GM19328 (cell line): Measurements from ENCODE around the gene KRTAP4-1.
"Not testable (repeated sequence)": the region's sequence is repeated elsewhere in the genome, so short reads cannot be mapped to it uniquely, and the experiment has no call there.

Source experiments
- ATAC-seq: cut with Tn5 transposase; IDR thresholded peaks from one replicate; pipeline ENCODE4 v1.9.1; 2021; ENCODE audit warnings: mild to moderate bottlenecking, moderate library complexity; ENCODE audit not compliant: unreplicated experiment

Gene KRTAP4-1

DNA sequence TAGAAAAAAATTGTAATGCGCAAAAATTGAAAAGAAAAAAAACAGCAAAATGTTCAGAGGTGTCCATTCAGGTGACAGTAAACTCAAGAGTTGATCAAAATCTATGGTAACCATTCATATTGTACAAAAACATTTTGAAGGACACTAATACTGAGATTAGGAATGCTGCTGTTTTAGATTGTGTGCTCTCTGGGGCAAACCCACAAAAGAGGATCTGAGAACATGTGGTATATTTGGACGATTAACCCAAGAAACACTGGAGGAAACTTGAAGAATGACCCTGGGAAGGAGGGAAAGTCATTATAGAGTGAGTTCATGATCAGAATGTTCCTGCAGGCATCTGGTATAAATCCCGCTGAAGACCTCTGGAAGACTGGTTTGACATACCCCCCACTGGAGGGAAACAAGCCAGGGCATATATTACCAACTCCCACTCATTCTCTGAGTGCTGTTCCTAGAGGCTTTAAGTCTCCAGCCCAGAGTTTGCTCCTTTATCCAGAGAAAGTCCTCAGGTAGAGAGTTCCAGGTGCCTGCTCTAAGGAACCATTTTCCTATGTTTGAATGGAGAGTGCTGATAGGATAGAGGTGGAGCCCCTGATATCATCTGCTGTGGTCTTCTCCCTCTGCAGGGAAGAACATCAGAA is 7.8 kb downstream of the KRTAP4-1 start:
- no peak for ATAC-seq

DNA sequence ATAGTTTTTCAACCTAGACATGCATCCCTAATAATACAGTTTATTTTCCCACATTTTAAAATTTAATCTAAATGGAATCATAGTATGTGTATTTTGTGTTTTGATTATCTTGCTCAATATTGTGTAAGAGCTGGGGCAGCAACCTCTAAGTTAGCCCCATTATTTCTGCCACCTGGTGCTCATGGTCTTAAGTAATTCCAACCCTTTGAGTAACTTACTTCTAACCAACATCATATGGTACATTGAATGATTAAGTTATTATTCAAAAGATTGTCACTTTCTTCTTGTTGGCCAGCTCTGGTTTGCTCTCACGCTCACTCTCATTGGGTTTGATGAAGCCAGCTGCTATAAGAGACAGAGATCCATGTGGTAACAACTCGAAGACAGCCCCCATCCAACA is 12.8 kb downstream of the KRTAP4-1 start:
- no peak for ATAC-seq

- ATAC-seq = no peak
Measured at GRCh38 chr17:41168121-41168520, 16.6 kb downstream of the KRTAP4-1 start, which contains the start of gene KRTAP4-3. KRTAP4-3 (minus strand) TSS chr17:41168221; CDS start chr17:41168172, 49 bp downstream.

DNA sequence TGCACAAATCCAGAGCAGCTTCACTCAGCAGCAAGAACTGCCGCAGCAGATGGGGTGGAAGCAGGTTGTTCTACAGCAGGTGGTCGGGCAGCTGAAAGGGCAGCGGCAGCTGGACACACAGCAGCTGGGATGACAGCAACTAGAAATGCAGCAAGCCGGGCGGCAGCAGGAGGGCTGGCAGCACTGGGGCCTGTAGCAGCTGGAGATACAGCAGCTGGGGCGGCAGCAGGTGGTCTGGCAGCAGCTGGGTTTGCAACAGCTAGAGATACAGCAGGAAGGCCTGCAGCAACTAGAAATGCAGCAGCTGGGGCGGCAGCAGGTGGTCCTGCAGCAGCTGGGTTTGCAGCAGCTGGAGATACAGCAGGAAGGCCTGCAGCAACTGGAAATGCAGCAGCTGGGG is 17.1 kb downstream of the KRTAP4-1 start:
- no peak for ATAC-seq

GRCh38 chr17:41163828-41164227 is 20.9 kb downstream of the KRTAP4-1 start:
- no peak for ATAC-seq

GRCh38 chr17:41160648-41161047 is 24.1 kb downstream of the KRTAP4-1 start, which contains the start of gene KRTAP4-4:
KRTAP4-4 (minus strand) TSS chr17:41160748; CDS start chr17:41160691, 57 bp downstream.
- ATAC-seq = no peak

DNA sequence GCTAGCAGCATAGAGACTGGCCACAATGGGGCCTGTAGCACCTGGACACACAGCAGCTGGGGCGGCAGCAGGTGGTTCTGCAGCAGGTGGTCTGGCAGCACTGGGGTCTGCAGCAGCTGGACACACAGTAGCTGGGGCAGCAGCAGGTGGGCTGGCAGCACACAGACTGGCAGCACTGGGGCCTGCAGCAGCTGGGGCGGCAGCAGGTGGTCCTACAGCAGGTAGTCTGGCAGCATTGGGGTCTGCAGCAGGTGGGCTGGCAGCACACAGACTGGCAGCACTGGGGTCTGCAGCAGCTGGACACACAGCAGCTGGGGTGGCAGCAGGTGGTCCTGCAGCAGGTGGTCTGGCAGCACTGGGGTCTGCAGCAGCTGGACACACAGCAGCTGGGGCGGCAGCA is 24.5 kb downstream of the KRTAP4-1 start:
- not testable (repeated sequence) for ATAC-seq

DNA sequence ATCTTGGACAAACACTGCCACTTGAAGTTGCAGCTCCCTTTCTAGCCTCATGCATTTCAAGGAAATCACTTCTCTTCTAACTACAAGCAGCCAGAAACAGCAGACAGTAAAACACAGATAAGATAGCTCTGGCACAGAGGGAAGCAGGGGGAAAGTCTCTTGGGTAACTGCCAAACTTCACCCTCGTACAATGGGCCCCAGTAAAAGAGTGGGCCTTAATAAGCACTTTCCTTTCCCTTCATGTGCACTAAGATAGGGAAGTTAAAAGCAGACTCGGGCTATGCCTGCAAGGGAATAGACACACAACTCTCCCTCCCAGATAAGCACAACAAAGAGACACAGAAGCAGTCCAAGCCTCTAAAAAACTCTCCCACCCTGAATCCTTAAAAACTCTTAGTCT is 30.9 kb downstream of the KRTAP4-1 start:
- no peak for ATAC-seq

GRCh38 chr17:41151525-41151924 is 33.2 kb downstream of the KRTAP4-1 start:
- ATAC-seq = no peak

GRCh38 chr17:41150026-41150425 is 34.7 kb downstream of the KRTAP4-1 start:
- ATAC-seq = no peak

DNA sequence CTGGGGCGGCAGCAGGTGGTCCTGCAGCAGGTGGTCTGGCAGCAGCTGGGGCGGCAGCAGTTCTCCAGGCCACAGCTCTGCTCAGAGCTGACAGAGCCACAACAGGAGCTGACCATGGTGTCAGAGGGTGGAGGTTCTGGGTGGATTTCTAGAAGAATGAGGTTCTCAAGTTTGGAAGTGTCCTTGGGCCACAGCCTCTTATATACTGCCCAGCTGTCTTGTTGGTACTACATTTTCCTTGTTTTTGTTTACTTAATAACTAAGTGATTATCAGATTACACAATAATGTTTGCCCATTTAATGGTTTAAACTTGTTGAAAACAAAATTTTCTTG is 35.1 kb downstream of the KRTAP4-1 start, which contains the start of gene KRTAP4-5:
KRTAP4-5 (minus strand) TSS at position 174 of the 334 bp plus-strand sequence; CDS start at position 116, 58 bp downstream.
- ATAC-seq = no peak

GRCh38 chr17:41148971-41149651 is 35.6 kb downstream of the KRTAP4-1 start:
- ATAC-seq = not testable (repeated sequence)

DNA sequence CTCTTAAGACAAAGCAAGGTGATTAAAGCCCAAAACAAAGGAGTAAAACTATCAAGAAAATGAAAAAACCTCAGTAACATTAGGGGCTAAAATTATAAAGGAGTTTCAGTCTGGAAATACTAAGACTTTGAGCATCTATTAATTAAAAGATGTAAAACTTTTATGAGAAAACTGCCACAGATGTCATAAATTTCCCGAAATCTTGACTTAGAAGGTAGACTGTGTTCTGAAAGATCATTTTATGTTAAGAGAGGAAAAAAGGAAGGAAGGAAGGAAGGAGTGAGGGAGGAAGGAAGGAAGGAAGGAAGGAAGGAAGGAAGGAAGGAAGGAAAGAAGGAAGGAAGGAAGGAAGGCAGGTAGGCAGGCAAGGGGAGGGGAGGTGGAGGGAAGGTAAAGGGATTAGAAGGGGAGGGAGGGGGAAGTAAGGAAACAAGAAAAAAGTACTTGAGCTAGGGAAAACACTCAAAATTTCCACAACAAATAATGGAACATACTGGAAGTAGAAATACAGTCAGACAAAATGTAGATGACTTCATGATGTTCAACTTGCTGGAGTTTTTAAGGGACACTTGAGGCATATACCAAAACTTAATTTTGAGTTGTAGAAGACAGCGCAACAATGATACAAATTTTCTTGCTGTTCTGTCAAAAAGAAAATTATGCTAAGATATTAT is 37.0 kb downstream of the KRTAP4-1 start:
- no peak for ATAC-seq

- no peak for ATAC-seq
Measured at GRCh38 chr17:41145261-41145660, 39.5 kb downstream of the KRTAP4-1 start.

DNA sequence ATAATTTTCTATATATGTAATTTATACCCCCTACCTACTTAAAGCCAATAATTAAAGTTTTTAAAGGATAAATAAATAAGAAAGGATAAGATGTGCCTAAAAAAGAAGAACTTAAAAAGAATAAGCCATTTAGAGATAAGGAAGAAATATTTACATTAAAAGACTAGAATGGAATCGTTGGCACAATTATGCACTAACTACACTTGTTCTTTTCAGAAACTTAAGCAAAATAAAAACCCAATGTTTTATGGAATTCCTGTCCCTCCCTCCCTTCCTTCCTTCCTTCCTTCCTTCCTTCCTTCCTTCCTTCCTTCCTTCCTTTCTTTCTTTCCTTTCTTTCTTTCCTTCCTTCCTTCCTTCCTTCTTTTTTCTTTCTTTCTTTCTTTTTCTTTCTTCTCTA is 39.9 kb downstream of the KRTAP4-1 start:
- no peak for ATAC-seq

GRCh38 chr17:41141361-41141760 is 43.4 kb downstream of the KRTAP4-1 start:
- no peak for ATAC-seq

DNA sequence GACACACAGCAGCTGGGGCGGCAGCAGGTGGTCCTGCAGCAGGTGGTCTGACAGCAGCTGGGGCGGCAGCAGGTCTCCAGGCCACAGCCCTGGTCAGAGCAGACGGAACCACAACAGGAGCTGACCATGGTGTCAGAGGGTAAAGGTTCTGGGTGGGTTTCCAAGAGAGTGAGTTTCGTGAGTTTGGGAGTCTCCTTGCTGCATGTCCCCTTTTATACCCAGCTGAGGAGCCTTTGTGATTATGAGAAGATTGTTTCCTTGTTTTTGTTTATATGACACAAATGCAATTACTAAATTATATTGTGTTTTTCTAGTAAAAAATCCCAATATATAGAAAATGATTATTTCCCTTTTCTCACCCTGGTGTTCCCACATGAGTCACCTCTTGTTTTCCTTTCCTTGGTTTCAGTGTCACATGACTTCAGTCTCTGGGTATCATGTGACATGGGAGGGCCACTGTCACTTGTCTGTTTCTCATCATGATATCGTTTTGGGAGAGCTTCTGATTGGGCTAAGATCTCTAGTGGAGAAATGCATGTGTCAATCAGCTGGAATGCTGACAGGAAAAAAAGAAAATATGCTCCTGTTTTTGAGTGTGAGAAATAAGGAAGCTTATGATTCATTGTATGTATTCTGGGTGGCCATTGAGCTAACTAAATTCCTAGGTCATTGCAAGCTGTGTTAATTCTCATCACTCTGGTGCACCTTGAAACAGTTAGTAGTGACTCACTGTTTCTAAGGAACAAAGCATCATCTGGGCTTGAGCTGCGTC is 44.2 kb downstream of the KRTAP4-1 start, which contains the start of gene KRTAP4-6:
KRTAP4-6 (minus strand) TSS at position 185 of the 772 bp plus-strand sequence; CDS start at position 128, 57 bp downstream.
- ATAC-seq = no peak

DNA sequence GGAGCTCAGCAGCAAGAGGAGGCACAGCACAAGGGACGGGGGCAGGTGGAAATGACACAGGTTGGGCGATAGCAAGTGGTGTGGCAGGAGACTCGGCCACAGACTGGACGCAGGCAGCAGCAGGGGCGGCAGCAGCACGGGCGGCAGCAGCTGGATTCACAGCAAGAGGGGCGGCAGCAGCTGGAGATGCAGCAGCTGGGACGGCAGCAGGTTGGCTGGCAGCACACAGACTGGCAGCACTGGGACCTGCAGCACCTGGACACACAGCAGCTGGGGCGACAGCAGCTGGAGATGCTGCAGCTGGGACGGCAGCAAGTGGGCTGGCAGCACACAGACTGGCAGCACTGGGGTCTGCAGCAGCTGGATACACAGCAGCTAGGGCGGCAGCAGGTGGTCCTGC is 44.8 kb downstream of the KRTAP4-1 start:
- ATAC-seq = not testable (repeated sequence)
